HepG2 (cell line): ENCODE measurements around the gene FAF2. TPM values are rescaled to one million over a fixed set of nuclear protein-coding genes. Genes with fewer than 3 reads are reported as not detected.

Experiments
- DRAP1 ChIP-seq: IDR thresholded peaks from 2 replicates; pipeline ENCODE4 v1.6.1; 2016; ENCODE audit warnings: missing genetic modification reagents, missing compliant biosample characterization
- ETS1 ChIP-seq: sonication (generic); formaldehyde crosslinking; IDR thresholded peaks from 2 replicates; pipeline ENCODE4 v1.4.0; 2020; ENCODE audit warnings: missing genetic modification reagents
- NFKBIZ ChIP-seq: IDR thresholded peaks from 2 replicates; pipeline ENCODE4 v1.6.1; 2018; ENCODE audit warnings: missing genetic modification reagents, missing compliant biosample characterization
- NFRKB ChIP-seq: fragments of 450-650 bp; IDR thresholded peaks from 2 replicates; pipeline ENCODE4 v1.6.1; 2017
- NR2C2 ChIP-seq: sonication (generic); formaldehyde crosslinking; IDR thresholded peaks from 2 replicates; pipeline ENCODE4 v1.4.0; 2020; ENCODE audit warnings: missing genetic modification reagents, mild to moderate bottlenecking, moderate library complexity, borderline replicate concordance
- NRL ChIP-seq: sonication (generic); formaldehyde crosslinking; IDR thresholded peaks from 2 replicates; pipeline ENCODE4 v1.5.0; 2020; ENCODE audit warnings: missing genetic modification reagents, mild to moderate bottlenecking, moderate library complexity, borderline replicate concordance
- RBM39 ChIP-seq: fragments of 200-400 bp; formaldehyde crosslinking; IDR thresholded peaks from one replicate; pipeline ENCODE4 v1.6.1; 2018; ENCODE audit warnings: antibody characterized with exemption, mild to moderate bottlenecking, low read depth, low read length; ENCODE audit not compliant: poor library complexity, severe bottlenecking
- SOX5 ChIP-seq: IDR thresholded peaks from 2 replicates; pipeline ENCODE4 v1.6.1; 2016; ENCODE audit warnings: borderline replicate concordance
- TBP ChIP-seq: sonication (generic); formaldehyde crosslinking; IDR thresholded peaks from 2 replicates; pipeline ENCODE4 v1.5.0; 2020; ENCODE audit warnings: missing genetic modification reagents
- THAP7 ChIP-seq: sonication (generic); formaldehyde crosslinking; IDR thresholded peaks from 2 replicates; pipeline ENCODE4 v1.8.1; 2023; ENCODE audit warnings: mild to moderate bottlenecking, missing genetic modification reagents
- TIGD3 ChIP-seq: sonication (generic); formaldehyde crosslinking; IDR thresholded peaks from 2 replicates; pipeline ENCODE4 v1.5.1; 2020; ENCODE audit warnings: mild to moderate bottlenecking, missing genetic modification reagents, borderline replicate concordance
- TOE1 ChIP-seq: sonication (generic); formaldehyde crosslinking; IDR thresholded peaks from 2 replicates; pipeline ENCODE4 v1.4.0; 2020; ENCODE audit warnings: mild to moderate bottlenecking, missing genetic modification reagents
- ZBTB4 ChIP-seq: sonication (generic); formaldehyde crosslinking; IDR thresholded peaks from 2 replicates; pipeline ENCODE4 v1.4.0; 2020; ENCODE audit warnings: missing genetic modification reagents, mild to moderate bottlenecking, borderline replicate concordance
- ZNF12 ChIP-seq: sonication (generic); formaldehyde crosslinking; IDR thresholded peaks from 2 replicates; pipeline ENCODE4 v1.5.0; 2020; ENCODE audit warnings: missing genetic modification reagents
- ZNF160 ChIP-seq: sonication (generic); formaldehyde crosslinking; IDR thresholded peaks from 2 replicates; pipeline ENCODE4 v1.8.0; 2022; ENCODE audit warnings: mild to moderate bottlenecking, inconsistent platforms, missing genetic modification reagents
- ZNF281 ChIP-seq: sonication (generic); formaldehyde crosslinking; IDR thresholded peaks from 2 replicates; pipeline ENCODE4 v1.4.0; 2020; ENCODE audit warnings: missing genetic modification reagents, borderline replicate concordance
- ZNF775 ChIP-seq: sonication (generic); formaldehyde crosslinking; IDR thresholded peaks from 2 replicates; pipeline ENCODE4 v1.4.0; 2020; ENCODE audit warnings: missing genetic modification reagents, mild to moderate bottlenecking, moderate library complexity, borderline replicate concordance
- polyA plus RNA-seq, 8 experiments: library from polyadenylated mRNA; depleted of rRNA in 3 of 8; stranded (reverse) in 7 of 8; unstranded in 1 of 8; fragments of >200 nt; fragmentation: Illumina TruSeq in 4 of 8; extraction: Trizol in 4 of 8; gene quantifications; 2 replicates each; pipeline versions ENCODE4 v1.2.1 to v1.2.3, GENCODE V29; 2011 to 2016; ENCODE audit warnings: low read depth in 4 of 8, missing spikeins in 1 of 8, mixed read lengths in 1 of 8; ENCODE audit not compliant: insufficient read depth in 1 of 8
- total RNA-seq, 5 experiments: library from RNA; depleted of rRNA; stranded (reverse); fragments of >200 nt; fragmentation: Illumina TruSeq; extraction: Trizol; gene quantifications; 2 replicates each; pipeline ENCODE4 v1.2.3, GENCODE V29; 2016; ENCODE audit warnings: low read depth in 1 of 5

FAF2 gene
- total and polyA plus RNA-seq, 2 of the 13 experiments (the other 11 are each of a cell fraction or from before 2014, with no cell fraction given), result 27.8 to 34.3 TPM

- TF ChIP-seq ETS1 (CRISPR knock-in tag) (no peak), RBM39 (no peak), ZNF160 (peak; percentile 16; the same call in 1 of the 2 replicates), ZBTB4 (CRISPR knock-in tag) (no peak), NFKBIZ (no peak), DRAP1 (CRISPR knock-in tag) (0 out of 2 replicates have a peak, but pooled peaks have one; percentile 20), TOE1 (CRISPR knock-in tag) (peak; percentile 73; the same call in 1 of the 2 replicates), NRL (CRISPR knock-in tag) (peak; percentile 73; the same call in 1 of the 2 replicates), THAP7 (CRISPR knock-in tag) (no peak), NFRKB (no peak), NR2C2 (CRISPR knock-in tag) (peak; percentile 66), TIGD3 (CRISPR knock-in tag) (no peak), ZNF775 (CRISPR knock-in tag) (no peak), ZNF281 (CRISPR knock-in tag) (no peak), TBP (CRISPR knock-in tag) (no peak), ZNF12 (CRISPR knock-in tag) (peak; percentile 55; the same call in 1 of the 2 replicates), SOX5 (peak; percentile 34; the same call in 1 of the 2 replicates)
These were observed 31.9 kb upstream of the FAF2 start, which contains the start of gene CLTB (continued) for GRCh38 chr5:176415952-176416924.
